Erythroblast (primary cell): Measurements from ENCODE around the gene CXCR4.

Experiments
- GATA1 ChIP-seq: IDR thresholded peaks from 2 replicates; pipeline ENCODE4 v1.6.1; 2011; ENCODE audit warnings: low read depth, mild to moderate bottlenecking, control low read depth, low read length, moderate library complexity
- POLR2A ChIP-seq: IDR thresholded peaks from 2 replicates; pipeline ENCODE4 v1.6.1; 2011; ENCODE audit warnings: mild to moderate bottlenecking, low read length

DNA sequence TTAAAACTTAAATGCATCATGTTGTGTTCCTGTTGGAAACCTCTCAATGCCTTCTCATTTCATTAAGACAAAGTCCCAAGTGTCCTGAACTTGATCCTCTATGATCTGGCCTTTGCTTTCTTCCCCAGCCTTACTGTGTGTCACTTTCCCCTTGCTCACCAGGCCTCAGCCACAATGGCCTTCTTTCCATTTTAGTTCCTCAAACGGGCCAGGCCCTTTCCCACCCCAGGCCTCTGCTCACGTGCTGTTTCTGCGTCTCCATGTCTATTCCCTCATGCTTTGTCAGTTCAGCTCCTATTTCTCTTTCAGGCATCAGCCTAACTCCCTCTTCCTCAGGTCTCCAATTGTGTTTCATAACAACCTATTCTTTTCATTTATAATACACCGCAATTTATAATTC lies 19.5 kb downstream of the CXCR4 start:
- TF ChIP-seq POLR2A (no peak), GATA1 (no peak)
